ENCODE measurements around the gene AHCYL1.

Gene AHCYL1

DNA sequence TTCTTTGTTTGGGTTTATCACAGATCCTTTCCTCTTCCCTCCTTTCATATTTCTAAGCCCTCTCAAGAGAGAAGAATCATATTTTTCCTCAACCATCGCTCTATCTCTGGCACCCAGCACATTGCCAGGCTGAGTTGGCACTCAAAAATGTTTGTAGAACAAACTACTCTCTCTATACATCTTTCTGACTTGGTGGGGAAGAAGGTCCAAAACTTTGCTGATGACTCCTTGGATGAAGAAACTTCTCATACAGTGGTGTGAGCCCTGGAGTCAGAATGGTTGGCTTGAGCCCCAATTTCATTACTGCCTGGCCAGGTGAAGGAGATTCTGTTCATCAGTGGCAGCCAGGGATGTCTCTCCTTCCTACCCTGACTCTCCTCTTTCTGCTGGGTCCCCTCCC lies 74.0 kb downstream of the AHCYL1 start:
- no peaks in the 10 kb centered on the region for H3K9me3 ChIP-seq (ENCODE audit: insufficient read depth, low read depth, low read length)
- no peak overlapping the region for H3K9ac ChIP-seq (ENCODE audit: low read depth, low read length)
- no peak overlapping the region for H3K4me3 ChIP-seq (ENCODE audit: low read length)
- H3K27me3 ChIP-seq (ENCODE audit: insufficient read depth, low read length) = peaks cover 5% of the 10 kb centered on the region
- H3K27ac ChIP-seq (ENCODE audit: low read length) = no peak overlapping the region
- H3K36me3 ChIP-seq (ENCODE audit: insufficient read depth, low read depth, low read length) = peaks cover 52% of the 10 kb centered on the region
- no peaks in the 10 kb centered on the region for H3K4me1 ChIP-seq (ENCODE audit: insufficient read depth, low read length)

DNA sequence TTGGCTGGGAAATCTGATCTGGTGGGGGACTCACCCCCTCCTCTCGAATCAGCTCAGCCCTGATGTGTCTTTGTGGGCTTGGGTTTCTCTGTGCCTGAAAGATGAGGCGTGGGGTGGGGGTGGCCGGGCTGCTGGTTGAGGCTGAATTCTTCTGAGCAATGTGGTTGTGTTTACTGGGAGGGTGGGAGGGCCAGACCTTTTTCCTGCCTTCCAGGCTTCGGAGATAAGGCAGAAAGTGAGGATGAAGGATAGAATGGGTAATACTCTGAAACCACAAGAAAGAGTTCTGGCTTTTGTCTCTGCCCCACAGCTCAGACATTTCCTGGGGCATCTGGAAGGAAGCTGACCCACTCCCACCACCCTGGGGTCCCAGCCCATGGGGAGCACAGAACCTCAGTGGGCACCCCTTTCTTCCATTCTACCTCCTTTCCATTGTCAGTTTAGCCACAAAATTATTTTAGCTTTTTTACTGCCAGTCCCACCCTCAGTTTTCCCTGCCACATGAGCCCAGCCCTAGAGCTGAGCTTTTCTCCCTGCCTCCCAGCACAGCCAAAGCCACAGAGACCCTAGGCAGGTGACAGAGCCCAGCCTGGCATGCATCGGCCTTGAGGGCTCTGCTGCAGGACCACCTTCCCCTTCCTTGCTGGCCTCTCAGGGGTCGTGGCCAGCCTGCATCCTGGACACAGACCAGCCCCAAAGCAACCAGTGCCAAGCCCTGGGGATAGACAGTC lies 74.7 kb downstream of the AHCYL1 start:
- Histone ChIP-seq H3K36me3 (ENCODE audit: insufficient read depth, low read depth, low read length) (peaks cover 46% of the 10 kb centered on the region), H3K27ac (ENCODE audit: low read length) (no peak overlapping the region), H3K9me3 (ENCODE audit: insufficient read depth, low read depth, low read length) (no peaks in the 10 kb centered on the region), H3K4me3 (ENCODE audit: low read length) (no peak overlapping the region), H3K4me1 (ENCODE audit: insufficient read depth, low read length) (no peaks in the 10 kb centered on the region), H3K9ac (ENCODE audit: low read depth, low read length) (no peak overlapping the region), H3K27me3 (ENCODE audit: insufficient read depth, low read length) (peaks cover 12% of the 10 kb centered on the region)

DNA sequence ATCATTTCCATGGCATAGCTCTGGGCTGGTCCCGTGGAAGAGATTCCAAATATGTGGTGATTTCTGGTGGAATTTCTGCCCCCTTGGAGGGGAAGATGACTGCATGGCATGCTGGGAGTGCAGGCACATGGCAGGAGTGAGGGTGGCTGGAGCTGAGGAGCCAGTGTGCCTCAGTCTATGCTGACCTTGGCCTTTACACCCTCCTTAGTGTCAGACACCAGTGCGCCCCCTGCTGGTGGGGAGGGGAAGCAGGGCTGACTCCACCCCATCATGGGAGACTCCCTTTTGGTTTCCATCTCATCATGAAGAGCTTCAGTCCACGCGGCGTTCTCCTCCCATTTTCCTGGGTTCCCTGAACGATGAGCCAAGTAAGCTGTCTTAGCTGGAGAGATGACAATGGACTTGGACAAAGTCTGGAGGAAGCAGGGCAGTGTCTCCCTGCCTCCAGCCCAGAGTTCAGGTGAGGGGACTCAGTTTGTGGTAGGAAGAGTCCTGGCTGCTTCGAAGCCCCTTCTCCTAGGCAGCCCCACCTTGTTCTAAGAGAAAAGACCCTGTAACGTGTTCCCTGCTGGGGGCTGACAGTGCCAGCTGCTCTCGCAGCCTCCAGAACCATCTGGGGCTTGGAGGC lies 75.6 kb downstream of the AHCYL1 start:
- H3K9ac ChIP-seq (ENCODE audit: low read depth, low read length) = no peak overlapping the region
- H3K27ac ChIP-seq (ENCODE audit: low read length) = no peak overlapping the region
- H3K9me3 ChIP-seq (ENCODE audit: insufficient read depth, low read depth, low read length) = no peaks in the 10 kb centered on the region
- peaks cover 38% of the 10 kb centered on the region for H3K36me3 ChIP-seq (ENCODE audit: insufficient read depth, low read depth, low read length)
- no peak overlapping the region for H3K4me3 ChIP-seq (ENCODE audit: low read length)
- H3K4me1 ChIP-seq (ENCODE audit: insufficient read depth, low read length) = no peaks in the 10 kb centered on the region
- peaks cover 20% of the 10 kb centered on the region for H3K27me3 ChIP-seq (ENCODE audit: insufficient read depth, low read length)

DNA sequence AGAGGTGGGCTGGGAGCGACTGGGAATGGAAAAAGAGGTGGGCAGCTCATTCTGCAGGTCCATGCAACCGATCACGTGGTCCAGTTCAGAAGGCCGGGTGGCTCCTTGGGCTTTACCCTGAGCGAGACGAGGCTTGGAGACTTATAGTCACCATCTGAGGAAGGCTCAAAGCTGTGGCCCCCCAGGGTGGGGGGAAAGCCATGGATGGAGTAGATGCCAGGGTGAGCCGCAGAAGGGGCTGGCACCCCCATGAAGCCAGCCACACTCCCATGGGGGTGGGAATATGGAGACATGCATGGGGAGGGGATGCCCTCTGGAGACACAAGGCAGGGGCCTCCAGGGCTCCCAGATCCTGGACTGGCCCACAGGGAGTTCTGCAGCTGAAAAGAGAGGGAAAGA lies 76.1 kb downstream of the AHCYL1 start:
- H3K4me1 ChIP-seq (ENCODE audit: insufficient read depth, low read length) = no peaks in the 10 kb centered on the region
- peaks cover 25% of the 10 kb centered on the region for H3K27me3 ChIP-seq (ENCODE audit: insufficient read depth, low read length)
- H3K9me3 ChIP-seq (ENCODE audit: insufficient read depth, low read depth, low read length) = no peaks in the 10 kb centered on the region
- H3K9ac ChIP-seq (ENCODE audit: low read depth, low read length) = no peak overlapping the region
- no peak overlapping the region for H3K27ac ChIP-seq (ENCODE audit: low read length)
- no peak overlapping the region for H3K4me3 ChIP-seq (ENCODE audit: low read length)
- peaks cover 33% of the 10 kb centered on the region for H3K36me3 ChIP-seq (ENCODE audit: insufficient read depth, low read depth, low read length)

DNA sequence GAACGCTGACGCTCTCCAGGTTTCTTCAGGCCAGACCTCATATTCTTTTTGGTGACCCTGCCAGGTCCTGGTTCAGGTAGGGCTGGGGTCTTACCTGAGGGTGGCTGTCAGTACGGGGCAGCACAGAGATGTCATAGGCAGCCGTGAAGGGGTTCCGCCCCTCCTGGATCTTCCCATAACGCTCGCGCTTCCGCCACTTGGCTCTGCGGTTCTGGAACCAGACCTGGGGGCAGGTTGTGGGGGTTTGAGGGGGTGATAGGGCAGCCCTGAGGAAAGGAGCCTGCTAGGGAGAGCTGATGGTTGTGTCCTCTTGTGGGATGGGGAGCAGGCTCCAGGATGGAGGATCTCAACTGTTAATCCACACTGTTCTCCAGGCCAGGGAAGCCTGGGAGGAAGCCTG lies 76.8 kb downstream of the AHCYL1 start:
- Histone ChIP-seq H3K9me3 (ENCODE audit: insufficient read depth, low read depth, low read length) (no peaks in the 10 kb centered on the region), H3K4me1 (ENCODE audit: insufficient read depth, low read length) (no peaks in the 10 kb centered on the region), H3K36me3 (ENCODE audit: insufficient read depth, low read depth, low read length) (peaks cover 26% of the 10 kb centered on the region), H3K4me3 (ENCODE audit: low read length) (no peak overlapping the region), H3K27ac (ENCODE audit: low read length) (no peak overlapping the region), H3K27me3 (ENCODE audit: insufficient read depth, low read length) (peaks cover 32% of the 10 kb centered on the region), H3K9ac (ENCODE audit: low read depth, low read length) (no peak overlapping the region)

DNA sequence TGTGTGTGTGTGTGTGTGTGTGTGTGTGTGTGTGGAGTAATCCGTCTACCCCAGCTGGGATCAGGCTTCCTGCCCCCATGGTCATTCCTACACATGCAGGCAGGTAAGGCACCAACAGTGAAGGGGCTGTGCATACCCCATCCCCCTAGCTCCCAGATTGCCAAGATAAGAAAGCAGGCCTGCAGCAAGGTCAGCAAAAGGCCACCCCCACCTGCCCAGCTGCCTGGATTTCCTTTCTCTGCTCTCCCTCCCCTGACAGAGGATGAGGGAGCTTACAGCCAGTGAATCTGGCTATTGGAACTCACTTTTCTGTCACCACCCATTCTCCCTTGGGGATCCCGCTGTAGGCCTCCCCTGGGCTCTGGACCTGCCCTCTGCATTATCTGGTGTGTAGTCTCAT lies 78.0 kb downstream of the AHCYL1 start:
- no peak overlapping the region for H3K27ac ChIP-seq (ENCODE audit: low read length)
- no peak overlapping the region for H3K4me3 ChIP-seq (ENCODE audit: low read length)
- no peak overlapping the region for H3K9ac ChIP-seq (ENCODE audit: low read depth, low read length)
- no peaks in the 10 kb centered on the region for H3K9me3 ChIP-seq (ENCODE audit: insufficient read depth, low read depth, low read length)
- H3K36me3 ChIP-seq (ENCODE audit: insufficient read depth, low read depth, low read length) = peaks cover 13% of the 10 kb centered on the region
- H3K27me3 ChIP-seq (ENCODE audit: insufficient read depth, low read length) = peaks cover 45% of the 10 kb centered on the region
- no peaks in the 10 kb centered on the region for H3K4me1 ChIP-seq (ENCODE audit: insufficient read depth, low read length)

DNA sequence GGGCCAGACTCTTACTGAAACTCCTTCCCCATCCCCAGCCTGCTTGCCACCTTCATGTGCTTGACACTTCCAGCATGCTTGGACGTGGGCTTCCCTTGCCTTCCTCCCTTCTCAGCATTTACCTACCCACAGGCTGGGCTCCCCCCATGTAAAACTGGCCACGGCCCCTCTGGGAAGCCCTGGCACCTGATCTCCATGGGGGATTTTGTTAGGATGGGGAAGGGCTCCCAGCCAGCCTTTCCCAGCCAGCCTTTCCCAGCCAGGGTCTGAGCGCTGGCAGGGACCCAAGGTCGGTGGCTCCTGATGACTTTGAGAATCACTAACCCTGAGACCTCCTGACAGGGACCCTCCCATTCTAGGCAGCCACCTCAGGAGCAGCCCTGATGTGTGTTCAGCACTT lies 79.2 kb downstream of the AHCYL1 start:
- Histone ChIP-seq H3K4me1 (ENCODE audit: insufficient read depth, low read length) (no peaks in the 10 kb centered on the region), H3K9ac (ENCODE audit: low read depth, low read length) (no peak overlapping the region), H3K27ac (ENCODE audit: low read length) (no peak overlapping the region), H3K27me3 (ENCODE audit: insufficient read depth, low read length) (peaks cover 56% of the 10 kb centered on the region), H3K9me3 (ENCODE audit: insufficient read depth, low read depth, low read length) (no peaks in the 10 kb centered on the region; the same call in 1 of the 2 replicates), H3K36me3 (ENCODE audit: insufficient read depth, low read depth, low read length) (peaks cover 2% of the 10 kb centered on the region), H3K4me3 (ENCODE audit: low read length) (no peak overlapping the region)

DNA sequence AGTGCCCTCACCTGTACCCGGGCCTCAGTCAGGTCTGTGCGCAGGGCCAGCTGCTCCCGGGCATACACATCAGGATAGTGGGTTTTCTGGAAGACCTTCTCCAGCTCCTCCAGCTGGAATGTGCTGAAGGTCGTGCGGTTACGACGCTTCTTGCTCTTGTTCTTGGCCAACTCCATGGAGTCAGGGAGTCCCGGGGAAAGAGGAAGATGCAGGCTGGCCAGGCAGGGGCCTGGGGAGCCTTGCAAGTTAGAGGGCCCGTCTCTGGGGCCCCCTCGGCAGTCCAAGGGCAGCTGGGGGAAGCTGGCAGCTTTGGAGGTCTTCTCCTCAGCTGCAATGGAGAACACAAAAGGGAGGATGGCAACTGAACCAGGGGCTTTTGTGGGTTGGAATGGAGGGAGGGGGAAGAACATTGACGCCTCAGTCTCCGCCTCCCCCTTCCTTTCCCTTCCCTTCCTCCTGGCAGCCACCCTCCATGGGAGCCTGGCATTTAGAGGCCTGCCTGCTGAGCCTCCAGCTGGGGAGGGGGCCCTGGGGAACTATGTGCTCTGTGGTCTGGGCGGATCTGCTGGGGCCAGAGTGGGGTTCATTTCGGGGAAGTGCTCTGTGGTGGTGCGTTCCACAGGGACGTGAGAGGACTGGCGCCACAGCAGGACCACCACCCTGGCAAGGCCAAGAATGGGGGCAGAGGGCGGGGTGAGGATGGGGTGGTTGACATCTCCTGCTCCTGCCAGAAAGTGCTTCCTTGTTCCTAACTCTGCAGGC lies 80.2 kb downstream of the AHCYL1 start:
- peaks cover 66% of the 10 kb centered on the region for H3K27me3 ChIP-seq (ENCODE audit: insufficient read depth, low read length)
- no peaks in the 10 kb centered on the region; the same call in 1 of the 2 replicates for H3K4me1 ChIP-seq (ENCODE audit: insufficient read depth, low read length)
- H3K9ac ChIP-seq (ENCODE audit: low read depth, low read length) = no peak overlapping the region
- no peak overlapping the region for H3K4me3 ChIP-seq (ENCODE audit: low read length)
- no peaks in the 10 kb centered on the region; the same call in 1 of the 2 replicates for H3K36me3 ChIP-seq (ENCODE audit: insufficient read depth, low read depth, low read length)
- H3K27ac ChIP-seq (ENCODE audit: low read length) = no peak overlapping the region
- no peaks in the 10 kb centered on the region; the same call in 1 of the 2 replicates for H3K9me3 ChIP-seq (ENCODE audit: insufficient read depth, low read depth, low read length)

DNA sequence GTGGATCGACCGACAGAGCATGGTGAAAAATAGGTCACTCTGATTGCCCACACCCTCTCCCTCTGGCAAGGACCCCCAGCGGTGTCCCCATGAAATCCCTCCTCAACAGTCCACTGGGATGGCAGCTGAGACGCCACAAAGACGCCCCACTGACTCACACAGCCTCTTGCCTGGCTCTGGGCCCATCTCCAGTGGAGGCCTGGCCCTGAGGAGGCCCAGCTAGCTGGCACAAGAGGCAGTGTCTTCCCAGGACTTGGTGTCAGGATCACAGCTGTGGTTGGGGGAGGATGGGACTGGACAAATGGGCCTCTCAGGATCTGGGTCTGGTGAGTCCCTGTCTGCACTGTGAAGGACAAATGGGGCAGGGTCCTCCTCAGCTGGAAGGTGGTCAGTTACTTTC lies 81.3 kb downstream of the AHCYL1 start:
- Histone ChIP-seq H3K36me3 (ENCODE audit: insufficient read depth, low read depth, low read length) (no peaks in the 10 kb centered on the region), H3K4me3 (ENCODE audit: low read length) (no peak overlapping the region), H3K9me3 (ENCODE audit: insufficient read depth, low read depth, low read length) (no peaks in the 10 kb centered on the region; the same call in 1 of the 2 replicates), H3K4me1 (ENCODE audit: insufficient read depth, low read length) (no peaks in the 10 kb centered on the region; the same call in 1 of the 2 replicates), H3K27ac (ENCODE audit: low read length) (no peak overlapping the region), H3K9ac (ENCODE audit: low read depth, low read length) (no peak overlapping the region), H3K27me3 (ENCODE audit: insufficient read depth, low read length) (peaks cover 77% of the 10 kb centered on the region)

DNA sequence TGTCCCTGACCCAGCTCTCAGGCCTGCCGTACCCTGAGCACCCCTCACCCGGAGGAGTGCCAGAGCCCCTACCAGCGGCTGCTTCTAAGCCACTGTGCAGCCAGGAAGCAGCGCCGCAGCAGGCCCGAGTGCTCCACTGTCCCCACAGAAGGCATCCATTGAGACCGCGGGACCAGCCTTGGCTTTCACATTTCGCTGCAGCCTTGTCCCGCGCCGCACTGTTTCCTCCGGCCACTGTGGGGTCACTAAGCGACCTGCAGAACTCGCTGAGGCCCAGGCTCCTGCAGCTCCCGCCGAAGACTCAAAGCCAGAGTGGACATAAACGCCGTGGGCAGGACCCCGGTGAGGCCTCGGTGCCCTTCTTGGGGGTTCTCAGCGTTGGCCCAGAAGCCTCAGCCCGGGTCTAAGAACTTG lies 82.9 kb downstream of the AHCYL1 start:
- peak overlapping the region; percentile 54; the same call in 1 of the 2 replicates for H3K4me3 ChIP-seq (ENCODE audit: low read length)
- H3K4me1 ChIP-seq (ENCODE audit: insufficient read depth, low read length) = no peaks in the 10 kb centered on the region; the same call in 1 of the 2 replicates
- H3K9ac ChIP-seq (ENCODE audit: low read depth, low read length) = no peak overlapping the region
- H3K9me3 ChIP-seq (ENCODE audit: insufficient read depth, low read depth, low read length) = no peaks in the 10 kb centered on the region; the same call in 1 of the 2 replicates
- H3K27me3 ChIP-seq (ENCODE audit: insufficient read depth, low read length) = peaks cover 93% of the 10 kb centered on the region
- H3K36me3 ChIP-seq (ENCODE audit: insufficient read depth, low read depth, low read length) = no peaks in the 10 kb centered on the region
- H3K27ac ChIP-seq (ENCODE audit: low read length) = no peak overlapping the region

DNA sequence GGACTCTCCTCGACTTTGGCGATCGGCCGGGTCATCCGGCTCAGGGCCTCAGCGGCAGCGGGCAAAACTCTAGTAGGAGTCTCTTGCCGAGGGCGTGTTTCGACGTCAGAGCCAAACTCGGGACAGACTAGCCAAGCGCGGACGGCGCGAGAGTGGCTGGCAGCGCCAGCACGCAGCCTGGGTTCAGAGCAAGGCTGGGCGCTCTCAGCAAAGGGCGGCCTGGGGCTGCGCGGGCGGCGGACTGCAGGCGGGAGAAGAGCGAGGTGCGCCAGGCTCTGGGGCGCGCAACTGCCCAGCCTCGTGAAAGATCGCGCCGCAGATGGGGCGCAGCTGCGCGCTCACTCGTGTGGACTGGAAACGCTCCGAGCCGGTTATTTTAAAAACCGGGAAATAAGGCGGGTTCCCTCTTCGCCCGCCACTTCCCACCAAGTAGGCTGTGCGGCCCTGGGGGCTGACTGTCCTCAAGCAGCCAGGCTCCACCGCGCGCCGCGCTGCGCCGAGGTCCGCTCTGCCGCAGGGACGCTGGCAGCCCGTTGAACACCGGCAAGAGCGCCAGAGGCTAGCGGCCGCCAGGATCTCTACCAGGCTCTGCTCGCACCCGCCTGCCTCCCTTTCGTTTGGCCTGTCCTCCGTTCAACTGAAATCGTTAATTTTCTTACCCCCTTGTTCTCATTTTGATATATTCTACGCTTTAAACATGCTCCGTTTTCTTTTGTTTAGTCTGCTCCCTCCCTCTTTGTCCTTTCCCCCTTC lies 83.5 kb downstream of the AHCYL1 start:
- no peaks in the 10 kb centered on the region; the same call in 1 of the 2 replicates for H3K4me1 ChIP-seq (ENCODE audit: insufficient read depth, low read length)
- no peaks in the 10 kb centered on the region for H3K36me3 ChIP-seq (ENCODE audit: insufficient read depth, low read depth, low read length)
- no peaks in the 10 kb centered on the region; the same call in 1 of the 2 replicates for H3K9me3 ChIP-seq (ENCODE audit: insufficient read depth, low read depth, low read length)
- peaks cover 99% of the 10 kb centered on the region for H3K27me3 ChIP-seq (ENCODE audit: insufficient read depth, low read length)
- no peak overlapping the region for H3K27ac ChIP-seq (ENCODE audit: low read length)
- H3K9ac ChIP-seq (ENCODE audit: low read depth, low read length) = no peak overlapping the region
- H3K4me3 ChIP-seq (ENCODE audit: low read length) = peak overlapping the region; percentile 54

All from iPS-20b (cell line).